SU-DHL-6 (cell line): ENCODE data around the gene BEAN1.

Experiments
- EZH2phosphoT487 ChIP-seq: fragments of 200-600 bp; sonication (generic), shearing (Covaris generic); conservative IDR thresholded peaks from 2 replicates; pipeline ENCODE4 v1.6.1; 2018; ENCODE audit warnings: mild to moderate bottlenecking, antibody characterized with exemption, low read length, moderate library complexity, mixed read lengths
- TF ChIP-seq, protein P1 (sequence below): fragments of 200-600 bp; sonication (generic); IDR thresholded peaks from one replicate; pipeline ENCODE4 v1.5.1; 2017; ENCODE audit warnings: antibody characterized with exemption, mild to moderate bottlenecking, low read length, moderate library complexity; ENCODE audit not compliant: insufficient read depth, poor library complexity, severe bottlenecking

DNA sequence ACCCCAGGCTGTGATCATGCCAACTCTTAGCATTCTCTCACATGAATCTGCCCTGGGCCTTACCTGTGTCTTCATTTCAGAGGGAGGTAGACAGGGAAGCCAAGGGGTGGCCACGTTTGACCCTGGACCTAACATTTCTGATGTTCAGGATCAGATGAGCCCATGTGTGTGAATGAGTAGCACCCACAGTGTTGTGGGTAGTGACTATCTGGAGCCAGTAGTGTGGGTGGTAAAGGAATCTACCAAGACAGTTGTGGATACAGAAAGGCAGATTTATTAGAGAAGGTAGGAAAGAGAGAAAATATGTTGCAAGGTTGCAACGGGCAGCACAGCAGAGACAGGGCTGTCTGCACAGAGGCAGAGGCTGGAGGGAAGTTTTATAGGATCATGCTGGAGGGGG is 62.3 kb downstream of the BEAN1 start:
- TF ChIP-seq, protein P1, sequence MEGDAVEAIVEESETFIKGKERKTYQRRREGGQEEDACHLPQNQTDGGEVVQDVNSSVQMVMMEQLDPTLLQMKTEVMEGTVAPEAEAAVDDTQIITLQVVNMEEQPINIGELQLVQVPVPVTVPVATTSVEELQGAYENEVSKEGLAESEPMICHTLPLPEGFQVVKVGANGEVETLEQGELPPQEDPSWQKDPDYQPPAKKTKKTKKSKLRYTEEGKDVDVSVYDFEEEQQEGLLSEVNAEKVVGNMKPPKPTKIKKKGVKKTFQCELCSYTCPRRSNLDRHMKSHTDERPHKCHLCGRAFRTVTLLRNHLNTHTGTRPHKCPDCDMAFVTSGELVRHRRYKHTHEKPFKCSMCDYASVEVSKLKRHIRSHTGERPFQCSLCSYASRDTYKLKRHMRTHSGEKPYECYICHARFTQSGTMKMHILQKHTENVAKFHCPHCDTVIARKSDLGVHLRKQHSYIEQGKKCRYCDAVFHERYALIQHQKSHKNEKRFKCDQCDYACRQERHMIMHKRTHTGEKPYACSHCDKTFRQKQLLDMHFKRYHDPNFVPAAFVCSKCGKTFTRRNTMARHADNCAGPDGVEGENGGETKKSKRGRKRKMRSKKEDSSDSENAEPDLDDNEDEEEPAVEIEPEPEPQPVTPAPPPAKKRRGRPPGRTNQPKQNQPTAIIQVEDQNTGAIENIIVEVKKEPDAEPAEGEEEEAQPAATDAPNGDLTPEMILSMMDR, result no peak
- TF ChIP-seq EZH2phosphoT487, result no peak
